ENCODE results near the gene APPBP2. TPM values are rescaled to one million over a fixed set of nuclear protein-coding genes. Genes with fewer than 3 reads are reported as not detected.
"Not testable (repeated sequence)": the region's sequence is repeated elsewhere in the genome, so short reads cannot be mapped to it uniquely, and the experiment has no call there.

Gene APPBP2
- total and polyA plus RNA-seq, 2 donors (not counting 3 experiments of a cell fraction or from before 2014, with no cell fraction given) = 8.4 to 49.1 TPM

GRCh38 chr17:60421273-60422161, 104.5 kb downstream of the APPBP2 start:
- dilution Hi-C loops (cut with MboI; ENCODE audit: extremely low pct_ligation_motif_present, low sequenced_read_pairs) = no loop called here

GRCh38 chr17:60419875-60420274, 106.2 kb downstream of the APPBP2 start:
- H3K9me3 ChIP-seq (replicated peaks; ENCODE audit: control insufficient read depth, insufficient read depth, low read length); BruUV-seq (replicated peaks); H2AFZ ChIP-seq (ENCODE audit: low read depth, low read length); H3K4me2 ChIP-seq (ENCODE audit: insufficient read depth, low read length); H4K20me1 ChIP-seq (replicated peaks; ENCODE audit: control insufficient read depth, extremely low read depth, insufficient read depth, low read length); H3K27ac ChIP-seq (ENCODE audit: insufficient read depth, low read depth, low read length); H3K9me1 ChIP-seq (replicated peaks; ENCODE audit: control insufficient read depth, extremely low read depth, insufficient read depth, low read length); H3K27me3 ChIP-seq (ENCODE audit: control insufficient read depth in 2 of 2, insufficient read depth in 2 of 2, low read length in 2 of 2); H3K36me3 ChIP-seq (ENCODE audit: control insufficient read depth in 2 of 2, extremely low read depth in 1 of 2, insufficient read depth in 2 of 2, low read length in 2 of 2); H3K79me2 ChIP-seq (ENCODE audit: control insufficient read depth, insufficient read depth, low read length); CTCF ChIA-PET; DNase-seq (ENCODE audit: low read depth, low spot score); POLR2A ChIA-PET; H3K4me1 ChIP-seq (ENCODE audit: control insufficient read depth, extremely low read depth, insufficient read depth, low read length); H3K9ac ChIP-seq (replicated peaks; ENCODE audit: extremely low read depth, insufficient read depth, low read length); dilution Hi-C loops (cut with MboI; ENCODE audit: extremely low pct_ligation_motif_present, low sequenced_read_pairs); FAIRE-seq; H3K4me3 ChIP-seq (replicated peaks in 1 of 3; ENCODE audit: insufficient read depth in 1 of 3, low read depth in 1 of 3, low read length in 3 of 3): not testable (repeated sequence)
- intact Hi-C loops (cut with micrococcal nuclease) = loop anchor here (2.0 kb wide), 2 partner anchors 27 to 189 kb away; partner anchors contain the start of gene USP32

More at GRCh38 chr17:60421273-60422161, 104.5 kb downstream of the APPBP2 start:
- Histone ChIP-seq H3K79me2 (ENCODE audit: control insufficient read depth, insufficient read depth, low read length) (no peaks in the 10 kb centered on the region), H3K4me1 (ENCODE audit: control insufficient read depth, extremely low read depth, insufficient read depth, low read length) (peaks cover 3% of the 10 kb centered on the region), H3K27ac (ENCODE audit: insufficient read depth, low read depth, low read length) (peak overlapping the region; percentile 47), H3K9me3 (replicated peaks; ENCODE audit: control insufficient read depth, insufficient read depth, low read length) (no peaks in the 10 kb centered on the region), H3K27me3 (ENCODE audit: control insufficient read depth in 2 of 2, insufficient read depth in 2 of 2, low read length in 2 of 2) (no peaks in the 10 kb centered on the region), H4K20me1 (replicated peaks; ENCODE audit: control insufficient read depth, extremely low read depth, insufficient read depth, low read length) (no peaks in the 10 kb centered on the region), H3K9ac (replicated peaks; ENCODE audit: extremely low read depth, insufficient read depth, low read length) (peak overlapping the region; percentile 73), H3K9me1 (replicated peaks; ENCODE audit: control insufficient read depth, extremely low read depth, insufficient read depth, low read length) (no peaks in the 10 kb centered on the region), H2AFZ (ENCODE audit: low read depth, low read length) (peak overlapping the region; percentile 98), H3K4me3 (replicated peaks in 1 of 3; ENCODE audit: insufficient read depth in 1 of 3, low read depth in 1 of 3, low read length in 3 of 3) (peak overlapping the region; percentile 19 to 61 (median 46)), H3K4me2 (ENCODE audit: insufficient read depth, low read length) (peak overlapping the region; percentile 74), H3K36me3 (ENCODE audit: control insufficient read depth in 2 of 2, extremely low read depth in 1 of 2, insufficient read depth in 2 of 2, low read length in 2 of 2) (no peaks in the 10 kb centered on the region)
- intact Hi-C loops (cut with micrococcal nuclease) = loop anchor here (1.0 to 2.0 kb wide), 5 partner anchors 15 to 256 kb away; partner anchors contain the start of genes BCAS3 and USP32
- TSS peak; percentile 24 for BruUV-seq (replicated peaks)
- peak; percentile 67 for FAIRE-seq
- TF ChIP-seq POLR2AphosphoS5 (IDR thresholded peaks at IDR 0.05; ENCODE audit: insufficient read depth, low read depth, low read length) = peak; percentile 47
- peak; percentile 85 to 99 for TF ChIP-seq CTCF (IDR thresholded peaks at IDR 0.05; ENCODE audit: extremely low read depth in 1 of 2, insufficient read depth in 1 of 2, low read depth in 1 of 2, low read length in 2 of 2)
- no peak for TF ChIP-seq GATA2 (IDR thresholded peaks at IDR 0.05; ENCODE audit: insufficient read depth, insufficient read length, low read depth, low read length)
- TF ChIP-seq POLR2A (IDR thresholded peaks at IDR 0.05; ENCODE audit: low read depth, low read length) = no peak
- TF ChIP-seq JUN (IDR thresholded peaks at IDR 0.05; ENCODE audit: borderline replicate concordance, insufficient read depth, insufficient read length, low read depth) = no peak
- TF ChIP-seq EZH2 (IDR thresholded peaks at IDR 0.05; ENCODE audit: borderline replicate concordance, low read depth, low read length, severe bottlenecking) = no peak
- no peak for TF ChIP-seq MAX (IDR thresholded peaks at IDR 0.05; ENCODE audit: insufficient read depth, insufficient read length)
- no peak for TF ChIP-seq FOS (IDR thresholded peaks at IDR 0.05; ENCODE audit: borderline replicate concordance, insufficient read depth, low read length)
- TF ChIP-seq MYC (IDR thresholded peaks at IDR 0.05; ENCODE audit: low read depth, low read length) = no peak
- POLR2A ChIA-PET = interaction anchor here (0.6 kb wide), 1 partner anchor 95 kb away, joined by 3 read pairs; no protein-coding TSS in a partner anchor
- CTCF ChIA-PET = interaction anchor here (0.5 to 2.1 kb wide), 23 partner anchors 8 to 275 kb away, joined by 3 to 14 read pairs (median 4); partner anchors contain the start of gene USP32
- DNase-seq (ENCODE audit: low read depth, low spot score) = peak; percentile 71
